Measurements from ENCODE around the gene UBXN10.

DNA sequence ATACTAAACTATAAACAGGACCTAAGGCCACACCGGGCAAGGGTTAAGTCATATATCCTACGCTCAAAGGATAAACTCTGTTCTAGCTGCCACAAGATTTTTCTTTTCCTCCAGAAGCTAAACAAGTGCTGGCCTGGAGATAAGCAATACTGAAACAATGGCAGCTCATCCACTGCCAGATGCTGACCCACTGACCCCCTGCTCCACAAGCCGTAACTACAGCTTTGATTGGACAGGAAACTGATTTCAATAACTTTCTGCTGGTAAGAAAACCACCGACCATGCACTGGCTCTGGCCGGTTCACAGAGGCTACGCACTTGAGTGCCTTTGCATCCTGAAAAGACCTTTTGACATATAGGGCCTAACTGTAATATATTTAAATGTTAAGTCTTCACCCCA is 51.8 kb downstream of the UBXN10 start:
- TF ChIP-seq, protein P1, sequence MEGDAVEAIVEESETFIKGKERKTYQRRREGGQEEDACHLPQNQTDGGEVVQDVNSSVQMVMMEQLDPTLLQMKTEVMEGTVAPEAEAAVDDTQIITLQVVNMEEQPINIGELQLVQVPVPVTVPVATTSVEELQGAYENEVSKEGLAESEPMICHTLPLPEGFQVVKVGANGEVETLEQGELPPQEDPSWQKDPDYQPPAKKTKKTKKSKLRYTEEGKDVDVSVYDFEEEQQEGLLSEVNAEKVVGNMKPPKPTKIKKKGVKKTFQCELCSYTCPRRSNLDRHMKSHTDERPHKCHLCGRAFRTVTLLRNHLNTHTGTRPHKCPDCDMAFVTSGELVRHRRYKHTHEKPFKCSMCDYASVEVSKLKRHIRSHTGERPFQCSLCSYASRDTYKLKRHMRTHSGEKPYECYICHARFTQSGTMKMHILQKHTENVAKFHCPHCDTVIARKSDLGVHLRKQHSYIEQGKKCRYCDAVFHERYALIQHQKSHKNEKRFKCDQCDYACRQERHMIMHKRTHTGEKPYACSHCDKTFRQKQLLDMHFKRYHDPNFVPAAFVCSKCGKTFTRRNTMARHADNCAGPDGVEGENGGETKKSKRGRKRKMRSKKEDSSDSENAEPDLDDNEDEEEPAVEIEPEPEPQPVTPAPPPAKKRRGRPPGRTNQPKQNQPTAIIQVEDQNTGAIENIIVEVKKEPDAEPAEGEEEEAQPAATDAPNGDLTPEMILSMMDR (IDR thresholded peaks at IDR 0.05; ENCODE audit: extremely low read depth in 1 of 2, insufficient read depth in 1 of 2, low read depth in 1 of 2, low read length in 2 of 2), result no peak
- TF ChIP-seq POLR2A (IDR thresholded peaks at IDR 0.05; ENCODE audit: low read depth, low read length) (no peak), MYC (IDR thresholded peaks at IDR 0.05; ENCODE audit: low read depth, low read length) (no peak)

All from endothelial cell of umbilical vein (primary cell).